ENCODE measurements around the gene APP.

- TF ChIP-seq CTCF (IDR thresholded peaks at IDR 0.05) (no peak), POLR2A (IDR thresholded peaks at IDR 0.05) (no peak), EP300 (IDR thresholded peaks at IDR 0.05; ENCODE audit: low read depth) (no peak)
Observed at GRCh38 chr21:25863747-25864146, 306.8 kb downstream of the APP start.
